Kidney tubule cell (primary cell): Measurements from ENCODE around the gene PTPN7.
"Not testable (repeated sequence)": the region's sequence is repeated elsewhere in the genome, so short reads cannot be mapped to it uniquely, and the experiment has no call there.

Experiments
- DNase-seq: peaks from one replicate; pipeline ENCODE4 v3.0.0-alpha.2; 2018; ENCODE audit warnings: low spot score

The PTPN7 gene

DNA sequence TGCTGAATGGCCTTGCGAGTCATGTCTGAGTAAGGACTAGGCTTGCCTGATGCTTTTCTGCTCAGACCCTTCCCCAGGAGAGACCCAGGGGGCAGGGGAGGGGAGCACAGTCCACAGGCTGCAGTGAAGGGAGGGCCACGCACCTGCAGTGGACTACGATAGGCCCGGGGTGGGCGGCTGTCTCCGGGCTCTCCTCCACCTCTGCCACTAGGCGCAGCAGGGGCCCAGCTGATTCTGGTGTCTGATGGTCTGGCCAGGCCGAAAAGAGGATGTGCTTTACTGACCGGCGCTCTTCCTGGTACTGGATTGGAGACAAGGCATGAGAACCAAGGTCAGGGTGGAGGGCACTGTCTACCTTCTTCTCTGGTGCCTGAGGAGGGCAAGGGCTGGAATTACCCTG, 8.0 kb downstream of the PTPN7 start:
- no peak for DNase-seq

DNA sequence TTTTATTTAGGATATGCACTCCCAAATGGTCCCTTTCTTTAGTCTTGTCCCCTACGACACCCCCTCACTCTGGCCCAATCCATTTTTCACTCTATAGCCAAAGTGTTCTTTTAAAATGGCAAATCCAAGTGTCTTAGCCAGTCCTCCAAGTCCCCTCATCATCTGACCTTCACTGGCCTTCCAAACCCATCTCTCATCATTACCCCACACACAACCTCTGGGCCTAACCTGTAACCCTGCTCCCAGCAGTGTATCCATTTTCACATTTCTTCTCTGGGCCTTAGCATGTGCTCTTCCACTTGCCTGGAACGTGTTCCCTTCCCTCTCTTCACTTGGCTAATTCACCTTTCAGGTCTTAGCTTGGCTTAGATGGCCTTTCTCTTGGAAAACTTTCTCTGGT, 9.4 kb downstream of the PTPN7 start:
- DNase-seq = no peak

DNA sequence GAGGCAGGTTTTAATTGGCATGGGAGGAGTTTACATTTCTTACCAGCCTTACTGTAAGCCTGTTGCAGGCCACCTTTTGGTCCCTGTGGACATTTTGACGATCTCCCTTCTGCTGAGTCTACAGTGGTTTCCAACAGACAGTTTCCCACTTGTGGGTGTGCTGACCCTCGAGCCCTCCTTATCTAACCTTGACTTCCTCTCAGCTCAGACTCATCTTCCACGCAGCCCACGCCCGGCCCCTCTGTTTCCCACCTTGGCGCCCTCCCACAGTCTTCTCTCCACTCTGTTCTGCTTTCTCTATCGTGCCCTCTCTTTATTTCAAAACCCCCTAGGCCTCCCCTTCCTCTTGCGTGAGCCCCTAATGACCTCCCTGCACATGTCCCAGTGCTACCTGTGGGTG, 9.8 kb downstream of the PTPN7 start:
- no peak for DNase-seq

DNA sequence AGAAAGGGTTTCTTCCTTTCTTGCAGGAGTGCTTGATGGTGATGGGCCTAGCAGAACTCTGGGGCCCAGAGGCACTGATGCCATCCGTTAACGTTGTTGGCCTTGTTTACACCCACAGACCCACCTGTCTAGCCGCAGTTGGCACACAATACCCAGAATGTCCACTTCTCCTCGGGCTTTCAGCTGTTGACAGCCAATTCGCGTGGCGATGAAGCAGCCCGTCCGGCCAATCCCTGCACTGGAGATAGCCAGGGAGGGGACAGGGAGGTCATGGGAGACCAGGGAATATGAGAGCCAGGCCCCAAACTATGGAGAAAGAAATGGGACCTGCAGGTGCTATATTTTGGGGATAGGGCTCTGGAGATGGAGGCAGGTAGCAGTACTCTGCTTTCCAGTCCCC, 10.2 kb downstream of the PTPN7 start:
- no peak for DNase-seq

DNA sequence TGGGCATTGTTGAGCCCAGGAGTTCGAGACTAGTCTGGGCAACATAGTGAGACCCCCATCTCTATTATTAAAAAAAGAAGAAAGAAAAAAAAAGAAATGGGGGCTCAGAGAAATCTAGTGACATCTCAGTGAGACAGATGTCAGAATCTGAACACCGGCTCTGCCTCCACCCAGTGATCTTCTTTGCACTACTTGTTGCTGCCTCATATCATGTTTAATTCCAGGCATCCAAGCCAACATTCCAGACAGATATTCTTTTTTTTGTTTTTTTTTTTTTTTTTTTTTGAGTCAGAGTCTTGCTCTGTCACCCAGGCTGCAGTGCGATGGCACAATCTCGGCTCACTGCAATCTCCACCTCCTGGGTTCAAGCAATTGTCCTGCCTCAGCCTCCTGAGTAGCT, 10.8 kb downstream of the PTPN7 start:
- DNase-seq = no peak

DNA sequence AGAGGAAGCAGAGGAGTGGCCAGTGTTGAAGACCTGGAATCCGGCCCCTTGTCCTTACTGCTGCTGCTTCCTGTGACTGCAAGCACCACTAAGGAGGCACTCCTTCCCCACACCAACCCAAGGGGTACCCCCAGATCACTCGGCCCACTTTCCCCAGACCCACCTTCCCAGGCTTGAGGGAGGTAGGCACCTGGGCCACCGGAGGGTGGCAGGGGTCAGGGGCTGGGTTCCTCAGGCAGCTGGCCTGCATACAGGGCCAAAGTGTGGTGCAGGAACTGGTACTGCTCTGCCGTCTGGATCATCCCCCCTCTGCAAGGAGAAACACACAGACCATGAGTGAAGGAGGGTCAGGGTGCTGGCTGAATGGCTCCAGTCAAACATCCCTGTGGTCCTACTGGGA, 12.0 kb downstream of the PTPN7 start:
- no peak for DNase-seq

DNA sequence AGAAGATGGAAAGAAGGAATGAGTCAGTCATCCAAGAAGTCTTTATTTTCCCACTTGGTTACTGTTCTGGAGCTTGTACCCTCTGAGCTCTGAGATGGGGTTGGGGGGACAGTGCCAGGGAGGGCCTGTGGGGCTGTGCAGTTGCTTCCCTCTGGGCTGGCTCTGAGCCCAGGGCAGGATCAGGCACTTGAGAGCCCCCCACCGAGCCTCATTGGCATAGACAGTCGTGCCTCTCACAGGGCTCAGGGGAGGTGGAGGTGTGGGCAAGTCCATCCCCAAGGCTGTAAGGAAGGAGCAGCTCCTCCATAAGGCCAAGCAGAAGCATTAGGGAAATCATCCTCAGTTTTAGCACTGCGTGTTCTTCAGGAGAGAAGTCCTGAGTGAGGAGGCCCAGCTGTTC, 13.4 kb downstream of the PTPN7 start:
- DNase-seq = no peak

DNA sequence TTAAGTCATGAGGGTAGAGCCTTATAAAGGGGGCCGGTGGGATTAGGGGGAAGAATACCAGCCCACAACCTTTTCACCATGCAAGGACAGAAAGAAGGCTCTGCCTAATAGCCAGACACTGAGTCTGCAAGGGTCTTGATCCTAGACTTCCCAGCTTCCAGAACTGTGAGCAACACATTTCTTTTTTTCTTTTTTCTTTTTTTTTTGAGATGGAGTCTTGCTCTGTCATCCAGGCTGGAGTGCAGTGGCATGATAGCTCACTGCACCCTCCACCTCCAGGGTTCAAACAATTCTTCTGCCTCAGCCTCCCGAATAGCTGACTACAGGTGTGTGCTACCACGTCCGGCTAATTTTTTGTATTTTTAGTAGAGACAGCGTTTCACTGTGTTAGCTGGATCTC, 14.1 kb downstream of the PTPN7 start:
- DNase-seq = no peak

DNA sequence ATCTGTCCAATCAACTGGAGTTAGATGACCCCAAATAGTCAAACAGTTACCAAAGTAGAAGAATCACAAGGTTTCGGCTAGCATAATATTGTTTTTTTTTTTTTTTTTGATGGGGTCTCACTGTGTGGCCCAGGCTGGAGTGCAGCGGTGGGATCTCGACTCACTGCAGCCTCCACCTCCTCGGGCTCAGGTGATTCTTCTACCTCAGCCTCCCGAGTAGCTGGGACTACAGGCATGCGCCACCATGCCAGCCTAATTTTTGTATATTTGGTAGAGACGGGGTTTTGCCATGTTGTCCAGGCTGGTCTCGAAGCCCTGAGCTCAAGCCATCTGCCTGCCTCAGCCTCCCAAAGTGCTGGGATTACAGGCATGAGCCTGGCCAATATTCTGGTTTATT, 14.7 kb downstream of the PTPN7 start:
- not testable (repeated sequence) for DNase-seq

DNA sequence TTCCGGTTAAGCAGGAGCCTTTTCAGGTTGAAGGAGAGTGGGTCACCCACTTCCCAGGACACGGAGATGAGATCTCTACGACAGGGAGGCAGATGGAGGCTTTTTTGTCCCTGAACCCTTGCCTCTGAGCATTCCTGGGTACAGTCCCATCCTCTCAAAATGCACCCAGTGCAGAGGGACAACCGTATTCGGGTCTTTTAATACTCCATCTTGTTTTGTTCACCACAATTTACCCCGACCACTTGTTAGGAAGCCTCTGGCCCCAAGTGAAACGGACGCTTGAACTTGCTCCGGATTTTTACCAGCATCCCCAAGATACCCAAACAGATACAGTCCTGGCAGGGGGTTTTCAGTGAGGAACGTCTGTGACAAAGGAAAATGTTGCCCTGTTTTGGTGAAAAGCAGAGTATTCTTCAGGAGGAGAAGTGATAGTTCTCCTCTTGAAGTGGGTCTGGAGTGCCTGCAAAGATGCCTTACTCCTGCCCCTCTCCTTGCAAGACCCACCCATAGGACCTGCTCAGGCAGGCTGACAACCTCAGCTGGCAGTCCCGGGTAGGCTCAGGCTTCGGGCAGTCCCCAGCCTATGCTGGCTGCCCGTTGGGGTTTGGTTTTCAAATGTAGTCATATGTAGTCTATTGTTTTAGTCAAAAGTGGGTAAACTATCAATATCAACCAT, 15.2 kb downstream of the PTPN7 start:
- DNase-seq = no peak

DNA sequence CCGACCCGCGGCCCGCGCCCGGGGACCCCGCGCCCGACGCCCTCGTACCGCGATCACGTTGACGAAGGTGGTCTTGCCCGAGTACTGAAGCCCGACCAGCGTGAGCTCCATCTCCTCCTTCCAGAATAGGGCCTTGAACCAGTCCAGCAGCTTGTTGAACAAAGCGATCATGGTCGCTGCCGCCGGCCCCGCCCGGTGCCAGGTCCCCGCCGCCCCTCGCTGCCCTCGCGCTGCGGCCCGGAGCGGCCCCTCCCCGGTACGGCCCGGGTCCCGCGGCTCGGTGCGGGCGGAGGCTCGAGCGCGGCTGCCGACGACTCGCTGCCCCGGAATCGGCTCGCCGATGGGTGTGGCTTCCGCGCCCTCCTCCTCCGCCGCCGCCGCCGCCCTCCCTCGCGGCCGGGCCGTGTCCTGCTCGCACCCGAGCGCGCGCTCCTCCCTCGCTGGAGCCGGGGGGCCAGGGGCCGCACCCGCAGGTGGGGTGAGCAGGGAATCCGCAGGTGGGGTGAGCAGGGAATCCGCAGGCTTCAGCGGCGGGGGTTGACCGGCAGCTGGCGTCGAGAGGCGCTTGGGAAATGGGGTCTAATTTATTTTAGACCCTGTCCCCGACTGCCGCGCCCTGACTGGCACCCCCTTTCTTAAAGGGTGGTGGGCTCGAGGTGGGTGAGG, 15.9 kb downstream of the PTPN7 start, which contains the start of gene ARL8A:
Gene ARL8A (minus strand): TSS at position 336 of the 666 bp plus-strand sequence. CDS start 165 bp downstream, at position 171.
- peak; percentile 63 for DNase-seq

DNA sequence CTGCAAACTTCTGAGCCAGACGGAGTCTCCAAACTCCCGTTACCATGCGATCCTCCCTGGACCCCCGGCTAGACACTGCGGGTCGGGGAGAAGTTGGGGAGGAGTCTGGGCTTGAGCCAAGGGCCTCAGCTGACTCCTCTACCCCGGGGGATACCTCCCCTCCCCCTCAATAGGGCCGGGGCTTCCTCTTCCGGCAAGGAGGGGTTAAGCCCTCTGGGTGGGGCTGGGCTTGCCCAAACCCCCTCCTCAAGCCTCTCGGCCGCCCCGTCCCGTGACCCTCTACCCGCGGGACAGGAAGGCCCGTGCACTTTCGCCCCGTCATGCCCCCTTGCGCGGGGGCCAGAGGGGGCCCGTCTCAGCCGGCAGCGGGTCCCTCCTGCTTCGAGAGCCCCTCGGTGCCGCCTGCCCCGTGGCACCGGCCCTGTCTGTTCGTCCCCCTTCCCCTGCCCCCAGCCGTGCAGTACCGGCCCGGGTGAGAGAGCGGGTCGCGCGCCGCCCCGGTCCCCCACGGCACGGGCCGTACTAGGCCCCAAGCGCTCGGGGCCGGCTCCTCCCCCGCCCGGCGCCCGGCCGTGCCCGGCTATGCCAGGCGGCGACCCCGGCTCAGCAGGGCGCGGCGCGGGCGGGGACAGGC, 16.5 kb downstream of the PTPN7 start:
- DNase-seq = peak; percentile 21

DNA sequence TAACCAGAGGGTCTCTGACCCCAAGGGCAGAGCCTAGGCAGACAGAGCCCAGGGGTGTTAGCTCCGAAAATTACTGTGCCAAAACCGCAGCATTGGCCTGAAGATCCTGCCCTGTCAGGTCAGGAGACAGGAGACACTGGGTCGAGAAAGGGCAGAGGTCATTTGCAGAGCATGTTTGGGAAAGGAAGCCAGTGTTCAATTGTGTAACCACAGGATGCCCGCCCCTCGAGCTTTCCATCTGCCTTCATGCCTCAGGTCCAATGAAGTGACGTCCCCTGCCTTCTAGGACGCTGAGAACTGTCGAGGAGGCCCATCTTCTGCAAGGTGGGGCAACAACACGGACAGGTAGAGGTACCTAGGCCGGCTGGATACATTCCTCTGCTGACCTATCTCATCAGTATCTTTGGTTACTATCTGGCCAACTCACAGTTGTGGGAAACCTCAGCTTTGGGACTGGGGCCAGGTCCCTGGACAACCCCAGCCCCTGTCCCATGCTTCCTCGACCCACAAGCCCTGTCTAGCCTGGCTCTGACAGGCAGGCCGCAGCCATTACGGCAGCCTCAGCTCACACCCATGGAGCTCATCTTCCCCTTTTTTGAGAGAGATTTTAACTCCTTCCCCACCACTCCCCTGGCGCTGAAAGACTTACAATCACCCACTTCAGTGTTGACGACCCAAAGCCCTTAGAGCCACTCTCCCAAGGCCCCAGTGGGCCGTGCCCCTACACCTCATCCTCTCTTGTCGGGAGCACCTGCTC, 17.2 kb downstream of the PTPN7 start:
- peak; percentile 35 for DNase-seq

DNA sequence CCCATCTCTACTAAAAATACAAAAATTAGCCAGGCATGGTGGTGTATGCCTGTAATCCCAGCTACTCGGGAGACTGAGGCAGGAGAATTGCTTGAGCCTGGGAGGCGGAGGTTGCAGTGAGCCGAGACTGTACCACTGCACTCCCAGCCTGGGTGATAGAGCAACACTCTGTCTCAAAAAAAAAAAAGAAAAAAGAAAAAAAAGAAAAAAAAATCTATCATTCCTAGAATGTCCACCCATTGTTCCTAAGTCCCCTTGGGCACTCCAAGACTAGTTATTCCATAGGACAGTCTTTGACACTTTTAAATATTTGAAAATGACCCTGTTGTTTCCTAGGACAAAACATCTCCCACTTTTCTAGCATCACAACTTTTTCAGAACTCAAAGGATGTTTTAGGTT, 18.9 kb downstream of the PTPN7 start:
- DNase-seq = not testable (repeated sequence)

DNA sequence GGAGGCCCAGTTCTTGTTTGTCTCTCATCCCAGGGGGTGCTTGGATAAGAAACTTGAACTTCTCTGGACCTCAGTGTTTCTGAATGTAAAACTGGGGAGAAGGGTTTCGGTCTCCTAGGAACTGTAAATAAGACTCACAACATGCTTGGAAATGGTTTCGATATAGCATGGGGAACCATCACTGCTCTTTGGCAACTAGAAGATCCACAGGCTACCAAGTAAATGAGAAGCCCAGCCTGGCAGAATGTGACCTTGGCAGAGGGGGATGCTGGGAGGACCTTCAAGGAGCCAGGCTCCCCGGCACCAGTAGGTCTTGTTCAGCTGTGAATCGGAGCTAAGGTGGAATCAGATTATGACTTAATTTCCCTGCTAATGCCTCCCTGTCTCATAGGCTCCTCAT, 19.6 kb downstream of the PTPN7 start:
- no peak for DNase-seq

DNA sequence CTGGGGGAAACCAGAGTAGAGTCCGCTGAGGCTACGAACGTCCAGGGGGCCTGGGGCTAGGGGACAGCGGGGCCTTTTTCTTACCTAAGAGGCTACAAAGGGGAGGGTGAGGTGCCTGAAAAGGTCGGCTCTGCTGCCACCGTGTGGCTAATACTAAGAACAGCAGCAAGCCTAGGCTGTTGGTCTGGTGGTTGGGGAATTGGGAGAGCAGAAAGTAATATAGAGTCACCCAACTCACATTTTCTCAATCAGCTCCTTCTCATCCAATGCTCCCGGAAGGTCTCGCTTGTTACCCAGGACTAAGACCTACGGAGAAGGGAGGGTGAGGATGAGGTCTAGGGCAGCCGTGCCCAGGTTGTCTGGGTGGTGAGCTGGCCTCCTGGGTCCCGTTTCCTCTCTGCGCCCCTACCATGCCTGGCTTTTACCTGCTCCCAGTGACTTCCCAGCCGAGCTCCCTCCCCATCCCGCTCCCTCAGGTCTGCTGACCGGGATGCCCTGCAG, 25.1 kb downstream of the PTPN7 start:
- peak; percentile 70 for DNase-seq

DNA sequence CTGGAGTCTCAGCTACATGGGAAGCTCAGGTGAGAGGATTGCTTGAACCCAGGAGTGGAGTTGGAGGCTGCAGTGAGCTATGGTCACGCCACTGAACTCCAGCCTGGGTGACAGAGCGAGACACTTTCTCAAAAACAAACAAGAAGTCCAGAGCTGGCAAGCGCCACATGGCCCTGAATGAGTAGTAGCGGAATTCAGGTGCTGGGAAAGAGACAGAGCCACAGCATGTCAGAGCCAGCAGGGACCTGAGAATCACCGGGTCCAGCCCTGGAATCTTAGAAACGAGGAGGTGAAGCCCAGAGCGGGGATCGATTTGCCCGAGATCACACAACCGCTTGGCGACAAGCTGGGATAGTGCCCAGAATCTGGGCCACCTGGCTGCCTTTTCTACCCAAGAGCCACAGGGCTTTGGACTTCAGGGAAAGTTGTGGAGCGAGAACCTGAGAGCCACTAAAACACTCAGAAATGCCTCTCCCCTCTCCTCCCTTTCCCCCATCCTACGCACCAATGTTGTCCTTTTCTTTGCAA, 25.7 kb downstream of the PTPN7 start:
- no peak for DNase-seq

DNA sequence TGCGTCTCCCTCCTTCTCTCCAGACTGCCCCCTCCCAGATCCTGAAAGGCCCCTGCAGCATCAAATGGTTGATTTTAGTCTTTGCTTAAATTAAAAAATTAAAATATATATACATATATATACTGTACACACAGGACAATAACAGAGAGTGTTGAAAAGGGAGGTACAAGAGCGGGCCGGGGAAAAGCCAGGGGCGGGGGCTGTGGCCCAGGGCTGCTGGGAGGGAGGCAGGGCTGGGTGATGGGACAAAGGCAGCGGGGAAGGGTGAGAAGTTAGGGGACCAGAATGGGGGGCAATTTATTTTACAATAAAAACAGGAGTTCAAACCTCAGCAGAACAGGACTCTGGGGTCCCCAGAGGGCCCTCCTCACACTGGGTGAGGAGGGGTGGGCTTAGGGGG, 26.4 kb downstream of the PTPN7 start:
- DNase-seq = no peak

DNA sequence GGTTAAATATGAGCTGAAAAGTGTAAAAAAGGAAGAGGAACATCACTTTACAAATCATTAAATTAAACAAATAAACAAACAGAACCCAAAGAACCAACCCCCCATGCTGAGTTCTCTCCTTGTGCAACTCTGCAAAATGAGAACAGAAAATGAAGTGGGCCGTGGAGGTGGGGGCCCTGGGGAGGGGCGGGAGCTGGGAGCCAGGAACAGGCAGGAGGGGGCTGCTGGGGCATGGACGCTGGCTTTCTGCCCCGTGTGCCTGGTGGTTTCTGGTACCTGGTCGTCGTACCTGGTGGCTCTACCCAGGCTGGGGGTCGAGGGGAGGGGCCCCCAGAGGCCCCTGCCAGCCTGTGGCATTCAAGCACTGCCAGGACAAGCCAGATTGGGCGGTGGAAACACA, 26.9 kb downstream of the PTPN7 start:
- DNase-seq = no peak

DNA sequence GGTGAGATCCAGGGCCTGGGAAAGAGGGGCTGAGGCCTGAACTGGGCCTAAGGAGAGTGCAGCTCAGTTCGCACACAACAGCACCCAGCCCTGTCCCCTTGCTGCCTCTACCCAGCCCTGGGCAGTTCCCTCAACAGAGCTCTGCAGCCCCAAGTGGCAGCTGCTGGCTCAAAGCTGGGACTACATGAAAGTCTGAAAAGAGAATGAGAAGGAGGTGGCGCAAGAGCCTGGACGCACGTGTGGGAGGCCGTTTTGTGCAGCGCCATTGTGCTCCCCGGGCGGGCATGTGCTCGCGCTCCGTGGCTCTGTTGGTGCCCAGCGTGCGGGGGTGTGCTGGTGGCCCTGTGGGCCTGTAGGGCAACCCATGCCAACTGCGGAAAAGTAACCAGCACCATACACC, 27.4 kb downstream of the PTPN7 start:
- no peak for DNase-seq

DNA sequence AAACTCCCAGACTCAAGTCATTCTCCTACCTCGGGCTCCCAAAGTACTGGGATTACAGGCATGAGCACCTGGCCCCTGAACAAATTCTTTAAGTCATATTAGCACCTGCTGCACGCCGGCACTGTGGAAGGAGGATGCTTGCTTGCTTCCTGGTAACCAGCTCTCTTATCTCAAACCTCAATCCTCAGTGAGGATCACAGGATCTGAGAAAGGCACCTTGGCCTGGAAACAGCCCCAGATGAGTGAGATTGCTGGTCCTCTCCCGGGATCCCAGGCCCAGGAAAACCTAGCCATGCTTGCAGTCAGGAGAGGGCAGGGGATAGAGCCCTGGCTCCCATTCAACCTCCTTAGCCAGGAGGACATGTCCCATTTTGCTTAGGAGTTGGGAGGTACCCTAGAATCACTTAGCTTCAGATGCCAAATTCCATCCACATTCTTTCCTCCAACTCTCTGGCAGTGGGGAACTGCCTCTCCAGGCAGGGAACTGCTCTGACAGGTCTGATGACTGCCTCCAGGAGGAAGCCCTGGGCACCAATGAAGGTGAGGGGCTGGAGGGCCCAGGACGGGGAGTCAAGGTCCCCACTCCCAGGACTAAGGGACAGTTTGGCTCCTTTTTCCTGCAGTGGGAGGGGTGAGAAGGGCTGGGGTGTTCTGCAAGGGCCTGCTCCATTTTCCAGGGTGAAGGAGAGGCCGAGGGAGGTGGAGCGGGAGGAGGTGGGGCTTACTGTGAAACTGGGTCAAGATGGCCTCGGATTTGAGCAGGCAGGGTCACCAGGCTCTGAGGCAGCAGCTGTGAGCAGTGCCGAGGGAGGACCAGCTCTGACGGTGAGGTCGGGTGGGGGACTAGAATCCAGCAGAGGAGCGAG, 28.2 kb downstream of the PTPN7 start:
- DNase-seq = no peak
